ENCODE data around the gene SYMPK.

DNA sequence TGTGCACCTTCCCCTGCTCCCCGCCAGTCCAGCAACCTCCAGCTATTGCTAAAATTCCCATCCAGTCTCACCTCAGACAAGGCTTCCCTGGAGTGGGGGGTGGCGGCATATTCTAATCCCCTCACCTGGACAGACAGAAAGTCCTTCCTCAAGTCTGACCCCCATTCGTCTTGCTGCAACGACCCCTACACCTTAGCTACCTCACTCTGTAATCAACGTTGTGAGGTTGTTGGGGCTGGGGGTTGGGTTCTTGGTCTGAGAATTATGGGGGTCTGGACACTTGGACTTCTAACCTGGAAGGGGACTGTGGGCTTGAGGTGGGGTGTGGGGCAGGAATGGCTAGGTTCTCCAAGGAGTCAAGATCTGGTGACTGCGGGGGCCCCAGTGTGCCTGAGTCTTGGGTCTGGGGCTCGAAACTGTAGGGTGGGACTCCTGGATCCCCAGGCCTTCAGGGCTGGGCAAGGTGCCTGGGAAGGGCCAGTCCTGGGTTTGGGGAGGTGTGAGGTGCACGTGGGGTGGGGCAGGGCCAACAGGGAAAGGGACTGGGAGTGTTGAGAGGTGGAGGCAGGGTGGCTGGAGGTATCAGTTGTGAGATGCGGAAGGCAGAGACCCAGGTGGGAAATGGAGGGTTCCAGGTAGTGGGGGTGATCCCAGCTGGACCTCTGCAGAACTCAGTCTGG, 2.5 kb upstream of the SYMPK start:
- TF ChIP-seq, protein P1, sequence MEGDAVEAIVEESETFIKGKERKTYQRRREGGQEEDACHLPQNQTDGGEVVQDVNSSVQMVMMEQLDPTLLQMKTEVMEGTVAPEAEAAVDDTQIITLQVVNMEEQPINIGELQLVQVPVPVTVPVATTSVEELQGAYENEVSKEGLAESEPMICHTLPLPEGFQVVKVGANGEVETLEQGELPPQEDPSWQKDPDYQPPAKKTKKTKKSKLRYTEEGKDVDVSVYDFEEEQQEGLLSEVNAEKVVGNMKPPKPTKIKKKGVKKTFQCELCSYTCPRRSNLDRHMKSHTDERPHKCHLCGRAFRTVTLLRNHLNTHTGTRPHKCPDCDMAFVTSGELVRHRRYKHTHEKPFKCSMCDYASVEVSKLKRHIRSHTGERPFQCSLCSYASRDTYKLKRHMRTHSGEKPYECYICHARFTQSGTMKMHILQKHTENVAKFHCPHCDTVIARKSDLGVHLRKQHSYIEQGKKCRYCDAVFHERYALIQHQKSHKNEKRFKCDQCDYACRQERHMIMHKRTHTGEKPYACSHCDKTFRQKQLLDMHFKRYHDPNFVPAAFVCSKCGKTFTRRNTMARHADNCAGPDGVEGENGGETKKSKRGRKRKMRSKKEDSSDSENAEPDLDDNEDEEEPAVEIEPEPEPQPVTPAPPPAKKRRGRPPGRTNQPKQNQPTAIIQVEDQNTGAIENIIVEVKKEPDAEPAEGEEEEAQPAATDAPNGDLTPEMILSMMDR (IDR thresholded peaks at IDR 0.05): no peak
- TF ChIP-seq, protein P2, sequence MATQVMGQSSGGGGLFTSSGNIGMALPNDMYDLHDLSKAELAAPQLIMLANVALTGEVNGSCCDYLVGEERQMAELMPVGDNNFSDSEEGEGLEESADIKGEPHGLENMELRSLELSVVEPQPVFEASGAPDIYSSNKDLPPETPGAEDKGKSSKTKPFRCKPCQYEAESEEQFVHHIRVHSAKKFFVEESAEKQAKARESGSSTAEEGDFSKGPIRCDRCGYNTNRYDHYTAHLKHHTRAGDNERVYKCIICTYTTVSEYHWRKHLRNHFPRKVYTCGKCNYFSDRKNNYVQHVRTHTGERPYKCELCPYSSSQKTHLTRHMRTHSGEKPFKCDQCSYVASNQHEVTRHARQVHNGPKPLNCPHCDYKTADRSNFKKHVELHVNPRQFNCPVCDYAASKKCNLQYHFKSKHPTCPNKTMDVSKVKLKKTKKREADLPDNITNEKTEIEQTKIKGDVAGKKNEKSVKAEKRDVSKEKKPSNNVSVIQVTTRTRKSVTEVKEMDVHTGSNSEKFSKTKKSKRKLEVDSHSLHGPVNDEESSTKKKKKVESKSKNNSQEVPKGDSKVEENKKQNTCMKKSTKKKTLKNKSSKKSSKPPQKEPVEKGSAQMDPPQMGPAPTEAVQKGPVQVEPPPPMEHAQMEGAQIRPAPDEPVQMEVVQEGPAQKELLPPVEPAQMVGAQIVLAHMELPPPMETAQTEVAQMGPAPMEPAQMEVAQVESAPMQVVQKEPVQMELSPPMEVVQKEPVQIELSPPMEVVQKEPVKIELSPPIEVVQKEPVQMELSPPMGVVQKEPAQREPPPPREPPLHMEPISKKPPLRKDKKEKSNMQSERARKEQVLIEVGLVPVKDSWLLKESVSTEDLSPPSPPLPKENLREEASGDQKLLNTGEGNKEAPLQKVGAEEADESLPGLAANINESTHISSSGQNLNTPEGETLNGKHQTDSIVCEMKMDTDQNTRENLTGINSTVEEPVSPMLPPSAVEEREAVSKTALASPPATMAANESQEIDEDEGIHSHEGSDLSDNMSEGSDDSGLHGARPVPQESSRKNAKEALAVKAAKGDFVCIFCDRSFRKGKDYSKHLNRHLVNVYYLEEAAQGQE (IDR thresholded peaks at IDR 0.05; ENCODE audit: insufficient read depth in 1 of 2, low read depth in 2 of 2, low read length in 1 of 2): no peak
- TF ChIP-seq POLR2AphosphoS5 (IDR thresholded peaks at IDR 0.05; ENCODE audit: low read depth, low read length): no peak

Measured in Panc1 (cell line).